BJ (cell line): ENCODE measurements around the gene PLEK2. TPM values are rescaled to one million over a fixed set of nuclear protein-coding genes. Genes with fewer than 3 reads are reported as not detected.

Experiments used
- CTCF ChIA-PET: fragments of 350-600 bp; formaldehyde crosslinking; extraction: SDS; loops from one replicate; lab custom pipeline; 2021; ENCODE audit warnings: antibody characterized with exemption, inconsistent platforms; lab: Yijun Ruan, JAX
- POLR2A ChIA-PET: fragments of 300-600 bp; sonication (Branson Sonifier 250); formaldehyde crosslinking; extraction: SDS; loops from one replicate; lab custom pipeline; 2021; ENCODE audit warnings: antibody characterized with exemption; lab: Charles Lee
- DNase-seq: peaks from one replicate; pipeline ENCODE4 v3.0.0-alpha.2; 2011; ENCODE audit warnings: low read depth
- H3K27me3 ChIP-seq: 2 replicates; pipeline ENCODE4 v1.6.0; 2011; ENCODE audit warnings: low read length; ENCODE audit not compliant: control insufficient read depth, insufficient read depth
- H3K36me3 ChIP-seq: 2 replicates; pipeline ENCODE4 v1.5.1; 2011; ENCODE audit warnings: low read length; ENCODE audit not compliant: control insufficient read depth, insufficient read depth
- H3K4me3 ChIP-seq: 2 replicates; pipeline ENCODE4 v1.5.1; 2011; ENCODE audit warnings: low read depth, mild to moderate bottlenecking, control low read depth, low read length
- polyA plus RNA-seq: library from polyadenylated mRNA; depleted of rRNA; stranded (reverse); fragments of >200 nt; gene quantifications from 2 replicates; pipeline ENCODE4 v1.2.3, GENCODE V29; 2011
- TF ChIP-seq, protein P1 (sequence below): IDR thresholded peaks from 2 replicates; pipeline ENCODE4 v1.5.1; 2011; ENCODE audit warnings: low read depth, mild to moderate bottlenecking, control low read depth, inconsistent platforms, low read length, moderate library complexity; ENCODE audit not compliant: insufficient read depth

PLEK2 gene
- polyA plus RNA-seq, 1 experiment, result 2.2 TPM

DNA sequence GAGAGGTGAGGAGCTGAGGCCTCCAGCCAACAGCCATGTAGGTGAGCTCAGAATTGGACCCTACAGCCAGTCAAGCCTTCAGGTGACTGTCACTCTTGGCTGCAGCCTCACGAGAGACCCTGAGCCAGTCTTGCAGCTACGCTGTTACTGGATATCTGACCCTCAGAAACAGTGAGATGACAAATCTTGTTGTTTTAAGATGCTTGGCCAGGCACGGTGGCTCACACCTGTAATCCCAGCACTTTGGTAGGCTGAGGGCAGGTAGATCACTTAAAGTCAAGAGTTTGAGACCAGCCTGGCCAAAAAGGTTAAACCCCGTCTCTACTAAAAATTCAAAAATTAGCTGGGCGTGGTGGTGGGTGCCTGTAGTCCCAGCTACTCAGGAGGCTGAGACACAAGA lies 6.2 kb downstream of the PLEK2 start:
- DNase-seq, result no peak
- Histone ChIP-seq H3K4me3 (no peak overlapping the region), H3K27me3 (no peaks in the 10 kb centered on the region), H3K36me3 (no peaks in the 10 kb centered on the region)
- POLR2A ChIA-PET, result no interaction called here
- TF ChIP-seq, protein P1, sequence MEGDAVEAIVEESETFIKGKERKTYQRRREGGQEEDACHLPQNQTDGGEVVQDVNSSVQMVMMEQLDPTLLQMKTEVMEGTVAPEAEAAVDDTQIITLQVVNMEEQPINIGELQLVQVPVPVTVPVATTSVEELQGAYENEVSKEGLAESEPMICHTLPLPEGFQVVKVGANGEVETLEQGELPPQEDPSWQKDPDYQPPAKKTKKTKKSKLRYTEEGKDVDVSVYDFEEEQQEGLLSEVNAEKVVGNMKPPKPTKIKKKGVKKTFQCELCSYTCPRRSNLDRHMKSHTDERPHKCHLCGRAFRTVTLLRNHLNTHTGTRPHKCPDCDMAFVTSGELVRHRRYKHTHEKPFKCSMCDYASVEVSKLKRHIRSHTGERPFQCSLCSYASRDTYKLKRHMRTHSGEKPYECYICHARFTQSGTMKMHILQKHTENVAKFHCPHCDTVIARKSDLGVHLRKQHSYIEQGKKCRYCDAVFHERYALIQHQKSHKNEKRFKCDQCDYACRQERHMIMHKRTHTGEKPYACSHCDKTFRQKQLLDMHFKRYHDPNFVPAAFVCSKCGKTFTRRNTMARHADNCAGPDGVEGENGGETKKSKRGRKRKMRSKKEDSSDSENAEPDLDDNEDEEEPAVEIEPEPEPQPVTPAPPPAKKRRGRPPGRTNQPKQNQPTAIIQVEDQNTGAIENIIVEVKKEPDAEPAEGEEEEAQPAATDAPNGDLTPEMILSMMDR, result no peak
- CTCF ChIA-PET, result interaction anchor here (0.6 to 1.0 kb wide), 3 partner anchors 9 to 299 kb away, joined by 3 to 5 read pairs (median 4); no protein-coding TSS in a partner anchor

DNA sequence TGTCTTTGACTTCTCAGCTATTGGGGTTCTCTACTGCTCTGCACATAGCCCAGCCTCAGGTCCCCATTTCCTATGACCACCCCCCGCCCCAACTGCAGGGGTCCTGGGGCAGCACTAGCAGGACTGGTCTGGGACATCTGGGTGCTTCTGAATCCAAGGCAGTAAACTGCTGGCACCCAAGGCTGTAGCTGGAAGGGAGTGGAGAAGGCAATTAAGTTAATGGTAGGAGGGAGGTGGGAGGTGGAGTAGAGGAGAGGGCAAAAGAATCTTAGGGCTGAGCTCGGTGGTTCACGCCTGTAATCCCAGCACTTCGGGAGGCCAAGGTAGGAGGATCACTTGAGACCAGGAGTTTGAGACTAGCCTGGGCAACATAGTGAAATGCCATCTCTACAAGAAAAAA lies 11.5 kb downstream of the PLEK2 start:
- no peak for DNase-seq
- ChIA-PET POLR2A (no interaction called here), CTCF (interaction anchor here (0.6 to 1.2 kb wide), 3 partner anchors 10 to 110 kb away, joined by 3 to 7 read pairs (median 4); no protein-coding TSS in a partner anchor)
- Histone ChIP-seq H3K27me3 (no peaks in the 10 kb centered on the region), H3K4me3 (no peak overlapping the region), H3K36me3 (no peaks in the 10 kb centered on the region)
- TF ChIP-seq, protein P1, result no peak

DNA sequence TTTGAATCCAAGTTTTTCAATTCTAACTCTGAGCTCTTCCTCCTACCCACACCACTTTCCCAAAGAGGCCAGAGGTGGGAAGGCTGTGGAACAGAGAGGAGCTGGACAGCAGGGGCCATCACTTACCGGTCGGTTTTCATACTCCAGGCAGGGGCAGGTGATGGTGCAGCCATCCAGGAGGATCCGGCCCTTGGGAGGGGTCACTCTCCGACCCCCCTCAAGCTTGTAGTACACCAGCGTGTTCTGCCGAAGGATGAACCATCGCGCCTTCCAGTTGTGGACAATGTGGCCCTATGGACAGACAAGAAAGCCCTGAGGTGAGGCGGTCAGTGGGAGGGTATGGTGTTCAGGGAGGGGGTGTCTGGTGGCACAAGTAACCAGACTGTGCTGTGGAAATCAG lies 14.4 kb downstream of the PLEK2 start:
- CTCF ChIA-PET, result interaction anchor here (1.2 to 1.9 kb wide), 2 partner anchors 9 to 11 kb away, joined by 4 to 5 read pairs; no protein-coding TSS in a partner anchor
- TF ChIP-seq, protein P1, result no peak
- POLR2A ChIA-PET, result no interaction called here
- no peak for DNase-seq
- H3K4me3 ChIP-seq, result no peak overlapping the region
- no peaks in the 10 kb centered on the region; the same call in 1 of the 2 replicates for H3K36me3 ChIP-seq
- H3K27me3 ChIP-seq, result no peaks in the 10 kb centered on the region

DNA sequence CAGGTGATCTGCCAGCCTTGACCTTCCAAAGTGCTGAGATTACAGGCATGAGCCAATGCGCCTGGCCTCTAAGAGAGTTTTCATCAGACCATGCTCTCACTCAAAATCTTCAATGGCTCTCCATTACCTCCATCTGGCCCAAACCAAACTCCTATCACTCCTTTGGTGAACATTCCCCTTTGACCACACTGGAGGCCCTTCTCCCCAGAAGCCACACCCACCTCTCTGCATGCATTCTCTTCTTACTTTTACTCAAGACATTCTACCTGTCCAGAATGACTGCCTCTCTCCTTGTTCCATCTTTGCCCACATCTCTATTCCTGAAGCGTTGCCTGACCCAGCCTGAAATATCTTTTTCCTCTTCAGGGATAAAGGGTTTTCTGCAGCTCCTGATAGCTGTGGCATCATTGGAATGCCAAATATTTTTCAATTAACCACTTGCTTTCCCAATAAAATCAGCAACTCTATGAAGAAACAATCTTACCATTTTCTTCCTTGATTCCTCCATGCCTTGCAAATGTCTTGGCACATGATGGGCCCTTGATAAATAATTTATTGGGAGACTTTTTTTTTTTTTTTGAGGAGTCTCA lies 15.5 kb downstream of the PLEK2 start:
- CTCF ChIA-PET, result interaction anchor here (0.6 to 1.9 kb wide), 4 partner anchors 10 to 1675 kb away, joined by 3 to 5 read pairs (median 4); partner anchors contain the start of genes ATP6V1D and EIF2S1

DNA sequence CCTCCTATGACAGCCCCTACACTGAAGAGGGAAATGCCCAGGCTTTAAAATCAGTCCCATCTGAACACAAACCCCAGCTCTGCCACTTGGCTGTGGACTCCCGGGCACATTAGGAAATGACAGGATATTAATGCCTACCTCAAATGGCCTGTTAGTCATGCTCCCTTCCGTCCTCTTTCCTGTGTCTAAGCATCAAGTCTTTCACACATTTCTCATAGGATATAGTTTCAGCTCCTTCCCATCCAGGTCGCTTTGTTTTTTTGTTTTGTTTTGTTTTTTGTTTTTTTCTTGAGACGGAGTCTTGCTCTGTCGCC lies 16.1 kb downstream of the PLEK2 start:
- Histone ChIP-seq H3K27me3 (no peaks in the 10 kb centered on the region), H3K36me3 (no peaks in the 10 kb centered on the region; the same call in 1 of the 2 replicates), H3K4me3 (no peak overlapping the region)
- ChIA-PET POLR2A (no interaction called here), CTCF (interaction anchor here (0.6 to 1.9 kb wide), 2 partner anchors 11 to 1676 kb away, joined by 3 to 5 read pairs; no protein-coding TSS in a partner anchor)
- TF ChIP-seq, protein P1, result no peak
- no peak for DNase-seq

More for the DNA sequence above, 15.5 kb downstream of the PLEK2 start:
- DNase-seq, result peak; percentile 16
- Histone ChIP-seq H3K36me3 (no peaks in the 10 kb centered on the region; the same call in 1 of the 2 replicates), H3K27me3 (no peaks in the 10 kb centered on the region), H3K4me3 (no peak overlapping the region)
- TF ChIP-seq, protein P1, result no peak
- POLR2A ChIA-PET, result interaction anchor here (0.6 kb wide), 1 partner anchor 194 kb away, joined by 4 read pairs; no protein-coding TSS in a partner anchor
